Muscle layer of duodenum (tissue), 2 donors: Measurements from ENCODE around the gene CD81.

Experiments
- H3K27ac ChIP-seq: one replicate; pipeline ENCODE4 v1.7.0; 2013; ENCODE audit warnings: mild to moderate bottlenecking, low read length
- H3K27me3 ChIP-seq: one replicate; pipeline ENCODE4 v1.7.0; 2013; ENCODE audit warnings: low read depth, mild to moderate bottlenecking, control low read depth, low read length
- H3K36me3 ChIP-seq, 2 donors: one replicate each; pipeline ENCODE4 v1.7.0; 2013; ENCODE audit warnings: low read length in 2 of 2, control low read depth in 1 of 2, mild to moderate bottlenecking in 1 of 2; ENCODE audit not compliant: insufficient read depth in 2 of 2, control insufficient read depth in 1 of 2
- H3K4me1 ChIP-seq, 2 donors: one replicate each; pipeline ENCODE4 v1.7.0; 2013; ENCODE audit warnings: low read length in 2 of 2, mild to moderate bottlenecking in 2 of 2, control low read depth in 1 of 2, moderate library complexity in 1 of 2; ENCODE audit not compliant: insufficient read depth in 2 of 2, control insufficient read depth in 1 of 2
- H3K4me3 ChIP-seq, 2 donors: one replicate each; pipeline ENCODE4 v1.7.0; 2013; ENCODE audit warnings: low read length in 2 of 2, low read depth in 1 of 2, mild to moderate bottlenecking in 1 of 2
- H3K9me3 ChIP-seq, 2 donors: one replicate each; pipeline ENCODE4 v1.7.0; 2013; ENCODE audit warnings: low read length in 2 of 2, control low read depth in 1 of 2, mild to moderate bottlenecking in 1 of 2; ENCODE audit not compliant: control insufficient read depth in 1 of 2
- donor health status: healthy.

The CD81 gene

GRCh38 chr11:2436013-2436520 lies 59.0 kb downstream of the CD81 start:
- Histone ChIP-seq H3K27me3 (no peaks in the 10 kb centered on the region), H3K9me3 (no peaks in the 10 kb centered on the region), H3K4me1 (no peaks in the 10 kb centered on the region), H3K4me3 (no peak overlapping the region), H3K27ac (no peak overlapping the region), H3K36me3 (no peaks in the 10 kb centered on the region)

- no peaks in the 10 kb centered on the region for H3K4me1 ChIP-seq
- H3K9me3 ChIP-seq: no peaks in the 10 kb centered on the region
- H3K36me3 ChIP-seq: no peaks in the 10 kb centered on the region
- H3K27me3 ChIP-seq: no peaks in the 10 kb centered on the region
- no peak overlapping the region for H3K4me3 ChIP-seq
- no peak overlapping the region for H3K27ac ChIP-seq
Observed at GRCh38 chr11:2436521-2437031, 59.5 kb downstream of the CD81 start.

GRCh38 chr11:2437516-2437915 lies 60.4 kb downstream of the CD81 start:
- H3K4me3 ChIP-seq: no peak overlapping the region
- H3K27me3 ChIP-seq: no peaks in the 10 kb centered on the region
- H3K36me3 ChIP-seq: no peaks in the 10 kb centered on the region
- no peaks in the 10 kb centered on the region for H3K9me3 ChIP-seq
- H3K4me1 ChIP-seq: no peaks in the 10 kb centered on the region
- H3K27ac ChIP-seq: no peak overlapping the region

GRCh38 chr11:2439820-2440219 lies 62.7 kb downstream of the CD81 start:
- Histone ChIP-seq H3K4me1 (no peaks in the 10 kb centered on the region), H3K27ac (no peak overlapping the region), H3K36me3 (no peaks in the 10 kb centered on the region), H3K27me3 (peaks cover 4% of the 10 kb centered on the region), H3K9me3 (no peaks in the 10 kb centered on the region), H3K4me3 (no peak overlapping the region)

GRCh38 chr11:2440646-2441045 lies 63.5 kb downstream of the CD81 start:
- Histone ChIP-seq H3K4me3 (no peak overlapping the region), H3K27ac (no peak overlapping the region), H3K36me3 (no peaks in the 10 kb centered on the region), H3K27me3 (peaks cover 4% of the 10 kb centered on the region), H3K4me1 (peaks cover 0 to 6% of the 10 kb centered on the region in 2 donors), H3K9me3 (no peaks in the 10 kb centered on the region)

GRCh38 chr11:2441171-2441570 lies 64.1 kb downstream of the CD81 start:
- H3K9me3 ChIP-seq: no peaks in the 10 kb centered on the region
- peaks cover 0 to 9% of the 10 kb centered on the region in 2 donors for H3K4me1 ChIP-seq
- peaks cover 4% of the 10 kb centered on the region for H3K27me3 ChIP-seq
- no peak overlapping the region for H3K27ac ChIP-seq
- H3K36me3 ChIP-seq: no peaks in the 10 kb centered on the region
- no peak overlapping the region for H3K4me3 ChIP-seq

- Histone ChIP-seq H3K4me3 (no peak overlapping the region), H3K36me3 (no peaks in the 10 kb centered on the region), H3K4me1 (peaks cover 0 to 9% of the 10 kb centered on the region in 2 donors), H3K27ac (no peak overlapping the region), H3K27me3 (peaks cover 4% of the 10 kb centered on the region), H3K9me3 (no peaks in the 10 kb centered on the region)
Observed at GRCh38 chr11:2442589-2442988, 65.5 kb downstream of the CD81 start.

- Histone ChIP-seq H3K4me3 (no peak overlapping the region), H3K27me3 (peaks cover 4% of the 10 kb centered on the region), H3K36me3 (no peaks in the 10 kb centered on the region), H3K4me1 (peaks cover 0 to 9% of the 10 kb centered on the region in 2 donors), H3K9me3 (no peaks in the 10 kb centered on the region), H3K27ac (no peak overlapping the region)
Observed at GRCh38 chr11:2443406-2443805, 66.3 kb downstream of the CD81 start.

- Histone ChIP-seq H3K4me3 (peak within 1 kb of the TSS; percentile 42 to 53), H3K36me3 (no peaks in the 10 kb centered on the region), H3K27me3 (peaks cover 4% of the 10 kb centered on the region), H3K4me1 (peaks cover 0 to 9% of the 10 kb centered on the region in 2 donors), H3K9me3 (no peaks in the 10 kb centered on the region), H3K27ac (peak within 1 kb of the TSS; percentile 16)
Observed at GRCh38 chr11:2443881-2444820, 67.0 kb downstream of the CD81 start, which contains the start of gene TRPM5. TSS of gene TRPM5 (minus strand) at chr11:2444514. CDS start at chr11:2423036, 21,478 bp downstream.

- peaks cover 4% of the 10 kb centered on the region for H3K27me3 ChIP-seq
- no peaks in the 10 kb centered on the region for H3K9me3 ChIP-seq
- H3K36me3 ChIP-seq: no peaks in the 10 kb centered on the region
- peaks cover 0 to 9% of the 10 kb centered on the region in 2 donors for H3K4me1 ChIP-seq
- peak within 1 kb of the TSS; percentile 42 to 53 for H3K4me3 ChIP-seq
- peak within 1 kb of the TSS; percentile 16 for H3K27ac ChIP-seq
Observed at GRCh38 chr11:2444821-2445745, 68.0 kb downstream of the CD81 start, which contains the start of gene KCNQ1. TSS of gene KCNQ1 (plus strand) at chr11:2445008. CDS start at chr11:2445099, 91 bp downstream.
